ENCODE measurements around the gene GSS. TPM values are rescaled to one million over a fixed set of nuclear protein-coding genes. Genes with fewer than 3 reads are reported as not detected.

GSS gene
- total RNA-seq, 1 donor from 2014 or later: 47.9 TPM

DNA sequence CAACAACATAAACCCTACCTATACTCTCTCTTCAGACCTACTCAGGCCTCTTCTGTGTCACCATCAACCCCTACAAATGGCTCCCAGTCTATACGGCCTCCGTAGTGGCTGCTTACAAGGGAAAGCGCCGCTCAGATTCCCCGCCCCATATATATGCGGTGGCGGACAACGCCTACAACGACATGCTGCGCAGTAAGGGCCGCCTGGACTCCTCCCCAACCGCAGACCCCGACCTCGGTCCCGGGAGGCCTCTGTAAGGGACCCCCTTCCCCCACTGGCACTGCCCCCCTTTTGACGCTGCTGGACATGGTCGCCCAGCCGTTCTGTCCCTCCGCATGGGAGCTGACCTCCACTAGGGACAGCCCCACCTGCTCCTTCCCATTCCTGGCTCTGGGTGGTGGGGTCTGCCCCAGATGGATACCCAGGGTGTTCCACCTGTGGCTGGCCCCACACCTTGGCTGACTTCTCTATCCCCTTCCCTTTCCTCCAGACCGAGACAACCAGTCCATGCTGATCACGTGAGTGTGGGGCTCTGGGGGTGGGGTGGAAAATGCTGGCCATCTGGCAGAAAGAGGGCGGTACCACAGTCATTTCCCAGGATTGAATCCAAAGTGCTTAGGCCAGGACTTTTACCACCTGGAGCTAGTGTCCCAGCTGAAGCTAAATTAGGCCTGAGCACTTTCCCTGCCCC is 25.1 kb upstream of the GSS start:
- Histone ChIP-seq H3K27me3 (no peaks in the 10 kb centered on the region), H3K27ac (no peak overlapping the region), H3K9me3 (no peaks in the 10 kb centered on the region), H3K4me3 (no peak overlapping the region), H3K4me1 (no peaks in the 10 kb centered on the region), H3K36me3 (no peaks in the 10 kb centered on the region)
- intact Hi-C loops (cut with DNase I): no loop called here
- no peak for DNase-seq (ENCODE audit: extremely low spot score in 2 of 2)
- TF ChIP-seq POLR2AphosphoS5 (IDR thresholded peaks at IDR 0.05; ENCODE audit: insufficient read depth in 1 of 2, low read depth in 1 of 2): no peak
- TF ChIP-seq POLR2A (IDR thresholded peaks at IDR 0.05): no peak
- TF ChIP-seq, protein P1, sequence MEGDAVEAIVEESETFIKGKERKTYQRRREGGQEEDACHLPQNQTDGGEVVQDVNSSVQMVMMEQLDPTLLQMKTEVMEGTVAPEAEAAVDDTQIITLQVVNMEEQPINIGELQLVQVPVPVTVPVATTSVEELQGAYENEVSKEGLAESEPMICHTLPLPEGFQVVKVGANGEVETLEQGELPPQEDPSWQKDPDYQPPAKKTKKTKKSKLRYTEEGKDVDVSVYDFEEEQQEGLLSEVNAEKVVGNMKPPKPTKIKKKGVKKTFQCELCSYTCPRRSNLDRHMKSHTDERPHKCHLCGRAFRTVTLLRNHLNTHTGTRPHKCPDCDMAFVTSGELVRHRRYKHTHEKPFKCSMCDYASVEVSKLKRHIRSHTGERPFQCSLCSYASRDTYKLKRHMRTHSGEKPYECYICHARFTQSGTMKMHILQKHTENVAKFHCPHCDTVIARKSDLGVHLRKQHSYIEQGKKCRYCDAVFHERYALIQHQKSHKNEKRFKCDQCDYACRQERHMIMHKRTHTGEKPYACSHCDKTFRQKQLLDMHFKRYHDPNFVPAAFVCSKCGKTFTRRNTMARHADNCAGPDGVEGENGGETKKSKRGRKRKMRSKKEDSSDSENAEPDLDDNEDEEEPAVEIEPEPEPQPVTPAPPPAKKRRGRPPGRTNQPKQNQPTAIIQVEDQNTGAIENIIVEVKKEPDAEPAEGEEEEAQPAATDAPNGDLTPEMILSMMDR (IDR thresholded peaks at IDR 0.05): no peak

DNA sequence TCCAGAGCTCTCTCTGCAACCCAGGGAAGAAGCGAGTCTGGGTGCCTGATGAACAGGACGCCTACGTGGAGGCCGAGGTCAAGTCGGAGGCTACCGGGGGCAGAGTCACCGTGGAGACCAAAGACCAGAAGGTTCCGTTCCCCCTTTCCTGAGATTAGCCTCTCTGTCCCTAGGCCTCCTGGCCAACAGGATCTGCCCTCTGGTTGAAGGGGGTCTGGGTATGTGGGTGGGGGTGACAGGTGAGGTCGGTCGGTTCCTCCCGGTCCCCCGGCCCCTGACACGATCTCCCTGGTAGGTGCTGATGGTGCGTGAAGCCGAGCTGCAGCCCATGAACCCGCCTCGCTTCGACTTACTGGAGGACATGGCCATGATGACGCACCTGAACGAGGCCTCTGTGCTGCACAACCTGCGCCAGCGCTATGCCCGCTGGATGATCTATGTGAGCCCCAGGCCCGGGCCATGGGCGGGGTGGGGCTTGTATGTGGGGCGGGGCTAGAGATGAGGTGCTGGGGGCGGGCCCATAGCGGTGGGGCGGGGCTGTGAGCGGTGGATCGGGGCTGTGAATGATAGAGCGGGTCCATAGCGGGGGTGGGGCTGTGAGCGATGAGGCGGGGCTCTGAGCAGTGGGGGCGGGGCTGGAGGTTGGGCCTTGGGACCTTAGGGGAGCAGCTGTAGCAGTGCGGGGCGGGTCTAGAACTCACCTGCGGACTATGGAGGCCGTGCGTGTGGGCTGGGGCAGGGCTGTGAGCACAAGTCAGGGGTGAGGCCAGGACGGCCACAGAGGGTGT is 24.0 kb upstream of the GSS start:
- Histone ChIP-seq H3K9me3 (no peaks in the 10 kb centered on the region), H3K27ac (no peak overlapping the region), H3K36me3 (no peaks in the 10 kb centered on the region), H3K27me3 (no peaks in the 10 kb centered on the region), H3K4me1 (no peaks in the 10 kb centered on the region), H3K4me3 (no peak overlapping the region)
- no peak for TF ChIP-seq POLR2AphosphoS5 (IDR thresholded peaks at IDR 0.05; ENCODE audit: insufficient read depth in 1 of 2, low read depth in 1 of 2)
- TF ChIP-seq, protein P1 (IDR thresholded peaks at IDR 0.05): no peak
- no peak for TF ChIP-seq POLR2A (IDR thresholded peaks at IDR 0.05)
- DNase-seq (ENCODE audit: extremely low spot score in 2 of 2): no peak
- intact Hi-C loops (cut with DNase I): no loop called here

DNA sequence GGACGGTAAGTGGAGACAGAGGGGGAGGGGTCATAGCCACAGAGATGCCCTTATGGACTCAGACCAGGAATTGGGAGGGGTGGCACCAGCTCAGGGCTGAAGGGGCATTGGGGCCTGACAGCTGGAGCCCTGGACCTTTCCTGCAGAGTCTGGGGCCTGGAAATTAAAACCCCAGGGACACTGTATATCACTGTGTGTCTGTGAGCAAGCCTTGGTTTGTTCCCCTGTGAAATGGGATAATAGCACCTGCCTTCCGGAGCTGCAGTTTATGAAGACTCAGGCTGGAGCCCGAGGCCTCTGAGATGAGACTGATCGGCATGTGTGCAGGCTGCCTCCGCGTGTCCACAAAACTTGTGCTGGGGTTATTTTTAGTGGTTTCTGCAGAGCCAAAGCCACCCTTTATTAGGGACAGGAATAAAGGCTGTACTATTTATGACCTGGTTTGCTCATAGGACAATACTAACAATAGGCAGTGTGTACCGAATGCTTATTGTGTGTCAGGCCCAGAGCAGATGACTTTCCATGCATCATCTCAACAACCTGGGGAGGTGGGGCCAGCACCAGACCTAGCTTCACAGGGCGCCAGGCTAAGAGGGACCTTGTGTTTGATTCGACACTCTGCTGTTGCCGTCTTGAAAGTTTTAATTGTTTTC is 22.6 kb upstream of the GSS start:
- no peaks in the 10 kb centered on the region for H3K27me3 ChIP-seq
- TF ChIP-seq POLR2AphosphoS5 (IDR thresholded peaks at IDR 0.05; ENCODE audit: insufficient read depth in 1 of 2, low read depth in 1 of 2): no peak
- TF ChIP-seq, protein P1 (IDR thresholded peaks at IDR 0.05): no peak
- TF ChIP-seq POLR2A (IDR thresholded peaks at IDR 0.05): no peak

DNA sequence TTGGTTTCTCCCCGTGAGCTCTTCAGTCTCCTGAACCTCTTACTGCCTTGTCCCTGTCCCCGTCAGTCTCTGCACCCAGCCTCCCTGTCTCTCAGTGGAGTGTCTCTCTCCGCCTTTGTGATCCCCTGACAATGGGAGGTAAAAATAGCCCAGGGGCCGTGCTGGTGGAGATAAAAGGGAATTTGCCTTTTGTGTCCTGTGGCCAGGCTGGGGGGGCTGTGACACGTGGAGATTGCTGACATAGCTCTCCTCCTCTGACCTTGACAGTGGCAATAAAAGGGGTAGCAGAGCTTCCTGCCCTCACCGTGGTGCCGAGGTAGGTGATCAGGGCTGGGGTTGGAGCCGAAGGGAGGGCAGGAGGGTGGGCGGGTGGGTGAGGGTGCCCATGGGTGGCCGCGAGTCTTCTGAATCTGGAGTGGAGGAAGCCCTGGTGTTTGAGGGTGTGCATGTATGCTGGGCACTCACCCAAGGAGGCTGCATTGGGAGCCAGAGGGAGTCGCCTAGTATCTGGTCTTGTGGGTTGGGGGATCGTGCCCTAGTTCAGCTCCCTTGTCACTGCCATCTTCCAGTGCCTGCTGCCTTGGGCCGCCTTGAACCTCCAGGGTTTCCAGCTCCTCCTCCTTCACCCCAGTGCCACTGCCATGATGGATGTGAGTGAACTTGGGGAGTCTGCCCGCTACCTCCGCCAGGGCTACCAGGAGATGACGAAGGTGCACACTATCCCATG is 21.9 kb upstream of the GSS start:
- H3K4me3 ChIP-seq: no peak overlapping the region
- no peak overlapping the region for H3K27ac ChIP-seq
- intact Hi-C loops (cut with DNase I): no loop called here
- no peak for DNase-seq (ENCODE audit: extremely low spot score in 2 of 2)
- TF ChIP-seq POLR2A (IDR thresholded peaks at IDR 0.05) (no peak), POLR2AphosphoS5 (IDR thresholded peaks at IDR 0.05; ENCODE audit: insufficient read depth in 1 of 2, low read depth in 1 of 2) (no peak)
- TF ChIP-seq, protein P1 (IDR thresholded peaks at IDR 0.05): no peak
- no peaks in the 10 kb centered on the region for H3K36me3 ChIP-seq
- H3K27me3 ChIP-seq: no peaks in the 10 kb centered on the region
- H3K9me3 ChIP-seq: no peaks in the 10 kb centered on the region
- H3K4me1 ChIP-seq: no peaks in the 10 kb centered on the region

More for the DNA sequence above, 22.6 kb upstream of the GSS start:
- H3K27ac ChIP-seq: no peak overlapping the region
- intact Hi-C loops (cut with DNase I): no loop called here
- no peak for DNase-seq (ENCODE audit: extremely low spot score in 2 of 2)
- H3K36me3 ChIP-seq: no peaks in the 10 kb centered on the region
- no peak overlapping the region for H3K4me3 ChIP-seq
- H3K4me1 ChIP-seq: no peaks in the 10 kb centered on the region
- no peaks in the 10 kb centered on the region for H3K9me3 ChIP-seq
